NB4 (cell line): ENCODE measurements around the gene YWHAE.

ENCODE experiments used
- DNase-seq: peaks from one replicate; pipeline ENCODE4 v3.0.0; 2010; ENCODE audit warnings: low read depth
- H3K4me3 ChIP-seq: one replicate; pipeline ENCODE4 v1.5.1; 2011; ENCODE audit warnings: mild to moderate bottlenecking, low read depth, low read length, moderate library complexity
- MYC ChIP-seq: IDR thresholded peaks from 2 replicates; pipeline ENCODE4 v1.6.1; 2011; ENCODE audit warnings: low read depth, low read length
- POLR2A ChIP-seq: IDR thresholded peaks from 2 replicates; pipeline ENCODE4 v1.6.1; 2011; ENCODE audit warnings: mild to moderate bottlenecking; ENCODE audit not compliant: insufficient read length; ENCODE audit errors: extremely low read depth
- TF ChIP-seq, protein P1 (sequence below): IDR thresholded peaks from one replicate; pipeline ENCODE4 v1.5.1; 2012; ENCODE audit warnings: low read depth, low read length
- TF ChIP-seq, protein P2 (sequence below): IDR thresholded peaks from 2 replicates; pipeline ENCODE4 v1.6.1; 2011; ENCODE audit warnings: low read depth, low read length

YWHAE gene

DNA sequence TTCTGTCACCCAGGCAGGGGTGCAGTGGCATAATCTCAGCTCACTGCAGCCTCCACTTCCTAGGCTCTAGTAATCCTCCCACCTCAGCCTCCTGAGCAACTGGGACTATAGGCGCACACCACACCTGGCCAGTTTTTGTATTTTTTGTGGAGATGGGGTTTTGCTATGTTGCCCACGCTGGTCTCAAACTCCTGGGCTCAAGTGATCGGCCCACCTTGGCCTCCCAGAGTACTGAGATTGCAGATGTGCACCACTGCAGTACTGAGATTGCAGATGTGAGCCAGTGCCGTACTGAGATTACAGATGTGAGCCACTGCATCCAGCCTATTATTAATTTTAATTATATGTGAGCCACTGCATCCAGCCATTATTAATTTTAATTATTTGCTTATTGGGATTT is 42.2 kb upstream of the YWHAE start:
- TF ChIP-seq, protein P1, sequence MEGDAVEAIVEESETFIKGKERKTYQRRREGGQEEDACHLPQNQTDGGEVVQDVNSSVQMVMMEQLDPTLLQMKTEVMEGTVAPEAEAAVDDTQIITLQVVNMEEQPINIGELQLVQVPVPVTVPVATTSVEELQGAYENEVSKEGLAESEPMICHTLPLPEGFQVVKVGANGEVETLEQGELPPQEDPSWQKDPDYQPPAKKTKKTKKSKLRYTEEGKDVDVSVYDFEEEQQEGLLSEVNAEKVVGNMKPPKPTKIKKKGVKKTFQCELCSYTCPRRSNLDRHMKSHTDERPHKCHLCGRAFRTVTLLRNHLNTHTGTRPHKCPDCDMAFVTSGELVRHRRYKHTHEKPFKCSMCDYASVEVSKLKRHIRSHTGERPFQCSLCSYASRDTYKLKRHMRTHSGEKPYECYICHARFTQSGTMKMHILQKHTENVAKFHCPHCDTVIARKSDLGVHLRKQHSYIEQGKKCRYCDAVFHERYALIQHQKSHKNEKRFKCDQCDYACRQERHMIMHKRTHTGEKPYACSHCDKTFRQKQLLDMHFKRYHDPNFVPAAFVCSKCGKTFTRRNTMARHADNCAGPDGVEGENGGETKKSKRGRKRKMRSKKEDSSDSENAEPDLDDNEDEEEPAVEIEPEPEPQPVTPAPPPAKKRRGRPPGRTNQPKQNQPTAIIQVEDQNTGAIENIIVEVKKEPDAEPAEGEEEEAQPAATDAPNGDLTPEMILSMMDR, result no peak
- TF ChIP-seq MYC (no peak), POLR2A (no peak)
- TF ChIP-seq, protein P2, sequence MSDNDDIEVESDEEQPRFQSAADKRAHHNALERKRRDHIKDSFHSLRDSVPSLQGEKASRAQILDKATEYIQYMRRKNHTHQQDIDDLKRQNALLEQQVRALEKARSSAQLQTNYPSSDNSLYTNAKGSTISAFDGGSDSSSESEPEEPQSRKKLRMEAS, result no peak
- H3K4me3 ChIP-seq, result no peak overlapping the region
- DNase-seq, result no peak

DNA sequence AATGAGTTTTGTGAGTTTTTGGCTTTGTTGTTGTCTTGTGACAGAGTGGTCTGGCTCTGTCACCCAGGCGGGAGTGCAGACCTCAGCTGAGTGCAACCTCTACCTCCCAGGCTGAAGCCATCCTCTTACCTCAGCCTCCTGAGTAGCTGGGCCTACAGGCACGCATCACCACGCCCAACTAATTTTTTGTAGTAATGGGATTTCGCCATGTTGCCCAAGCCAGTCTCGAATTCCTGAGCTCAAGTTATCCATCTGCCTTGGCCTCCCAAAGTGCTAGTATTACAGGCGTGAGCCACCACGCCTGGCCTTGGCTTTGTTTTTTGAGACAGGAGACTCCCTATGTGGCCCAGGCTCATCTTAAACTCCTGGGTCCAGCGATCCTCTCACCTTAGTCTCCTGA is 40.9 kb upstream of the YWHAE start:
- no peak overlapping the region for H3K4me3 ChIP-seq
- TF ChIP-seq, protein P2, result no peak
- TF ChIP-seq, protein P1, result no peak
- TF ChIP-seq MYC (no peak), POLR2A (no peak)
- no peak for DNase-seq

DNA sequence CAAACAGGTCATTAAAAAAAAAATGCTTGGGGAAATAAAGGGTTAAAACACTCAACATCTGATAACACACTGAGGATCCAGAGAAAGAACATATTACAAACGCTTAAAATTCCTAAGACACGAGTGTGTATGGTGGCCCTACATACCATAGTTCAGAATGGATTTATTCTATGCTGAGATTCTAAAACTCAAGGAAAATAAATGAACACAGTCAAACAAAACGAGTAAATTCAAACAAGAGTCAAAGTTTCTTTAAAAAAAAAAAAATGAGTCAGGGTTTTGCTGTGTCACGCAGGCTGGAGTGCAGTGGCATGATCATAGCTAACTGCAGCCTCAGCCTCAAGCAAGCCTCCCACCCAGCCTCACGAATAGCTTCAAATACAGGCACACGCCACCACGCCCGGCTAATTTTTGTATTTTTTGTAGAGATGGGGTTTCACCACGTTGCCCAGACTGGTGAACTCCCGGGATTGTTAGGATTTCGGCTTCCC is 38.6 kb upstream of the YWHAE start:
- TF ChIP-seq MYC (no peak), POLR2A (no peak)
- TF ChIP-seq, protein P2, result no peak
- TF ChIP-seq, protein P1, result no peak
- no peak for DNase-seq

DNA sequence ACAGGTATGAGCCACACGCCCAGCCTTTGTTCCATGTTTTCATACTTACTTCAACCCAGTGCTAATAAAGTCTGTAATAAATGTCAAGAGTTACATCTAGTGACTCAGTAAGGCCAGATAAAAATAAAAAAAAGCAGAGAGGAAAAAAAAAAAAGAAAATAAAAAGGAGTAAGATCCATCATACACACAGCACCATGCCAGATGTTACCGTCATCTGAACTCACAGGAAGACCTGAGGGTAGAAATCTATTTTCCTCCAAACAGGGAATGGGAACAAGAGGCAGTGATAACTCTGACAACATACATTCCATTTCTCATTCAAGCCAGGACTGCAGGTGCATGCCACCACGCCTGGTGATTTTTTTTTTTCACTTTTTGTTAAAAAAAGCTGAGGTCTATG is 35.3 kb upstream of the YWHAE start:
- DNase-seq, result no peak
- TF ChIP-seq, protein P1, result no peak
- no peak for TF ChIP-seq MYC
- no peak for TF ChIP-seq POLR2A
- TF ChIP-seq, protein P2, result no peak
- no peak overlapping the region for H3K4me3 ChIP-seq

More for the DNA sequence above, 38.6 kb upstream of the YWHAE start:
- H3K4me3 ChIP-seq, result no peak overlapping the region

DNA sequence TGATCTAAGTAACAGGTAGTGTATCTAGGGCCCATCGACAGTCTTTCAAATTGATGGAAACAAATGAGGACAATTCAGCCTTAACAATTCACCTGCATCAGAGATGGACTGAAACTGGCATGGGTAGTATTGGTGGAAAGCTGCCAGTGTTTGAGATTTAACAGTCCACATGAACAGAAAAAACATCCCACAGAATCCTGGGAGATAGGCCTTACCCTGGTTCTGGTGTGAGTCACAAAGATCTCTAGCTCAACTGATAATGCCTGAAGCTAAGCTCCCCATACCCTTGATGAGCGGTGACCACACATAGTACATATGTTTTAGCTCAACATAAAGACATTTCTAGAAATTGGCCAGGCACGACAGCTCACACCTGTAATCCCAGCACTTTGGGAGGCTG is 34.1 kb upstream of the YWHAE start:
- no peak for DNase-seq
- no peak overlapping the region for H3K4me3 ChIP-seq
- TF ChIP-seq MYC (no peak), POLR2A (no peak)
- TF ChIP-seq, protein P2, result no peak
- TF ChIP-seq, protein P1, result no peak
